Measurements from ENCODE around the gene SPATA1.

DNA sequence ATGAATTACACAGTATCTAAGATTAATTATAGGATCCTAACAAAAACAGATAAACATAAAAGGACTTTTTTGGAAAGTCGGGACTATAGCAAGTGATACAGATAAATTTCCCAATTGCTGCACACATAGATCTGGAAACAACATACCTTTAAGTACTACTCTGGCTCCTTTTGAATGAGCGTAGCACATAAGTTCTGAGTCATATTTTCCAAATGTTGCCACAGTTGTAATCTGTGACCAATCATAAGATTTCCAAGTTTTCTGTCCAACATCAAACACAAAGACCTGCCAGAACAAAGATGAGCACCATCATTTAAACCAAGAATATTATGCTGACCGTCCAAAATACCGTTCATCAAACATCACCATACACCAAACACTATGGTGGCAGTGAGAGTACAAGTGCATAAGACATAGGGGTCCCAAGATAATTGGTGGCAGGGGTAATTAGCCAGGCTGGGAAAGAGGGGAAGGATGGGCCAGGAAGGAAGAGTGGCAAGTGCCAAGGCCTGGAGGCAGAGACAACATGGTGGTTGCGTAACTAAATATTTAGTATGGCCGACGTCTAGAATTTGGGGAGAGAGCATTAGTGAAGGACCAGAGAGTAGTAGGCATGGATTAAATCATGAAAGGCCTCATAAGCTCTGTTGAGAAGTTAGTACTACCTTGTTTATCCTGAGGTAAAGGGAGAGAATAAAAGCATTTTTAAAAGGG is 64.4 kb downstream of the SPATA1 start:
- TF ChIP-seq, protein P1, sequence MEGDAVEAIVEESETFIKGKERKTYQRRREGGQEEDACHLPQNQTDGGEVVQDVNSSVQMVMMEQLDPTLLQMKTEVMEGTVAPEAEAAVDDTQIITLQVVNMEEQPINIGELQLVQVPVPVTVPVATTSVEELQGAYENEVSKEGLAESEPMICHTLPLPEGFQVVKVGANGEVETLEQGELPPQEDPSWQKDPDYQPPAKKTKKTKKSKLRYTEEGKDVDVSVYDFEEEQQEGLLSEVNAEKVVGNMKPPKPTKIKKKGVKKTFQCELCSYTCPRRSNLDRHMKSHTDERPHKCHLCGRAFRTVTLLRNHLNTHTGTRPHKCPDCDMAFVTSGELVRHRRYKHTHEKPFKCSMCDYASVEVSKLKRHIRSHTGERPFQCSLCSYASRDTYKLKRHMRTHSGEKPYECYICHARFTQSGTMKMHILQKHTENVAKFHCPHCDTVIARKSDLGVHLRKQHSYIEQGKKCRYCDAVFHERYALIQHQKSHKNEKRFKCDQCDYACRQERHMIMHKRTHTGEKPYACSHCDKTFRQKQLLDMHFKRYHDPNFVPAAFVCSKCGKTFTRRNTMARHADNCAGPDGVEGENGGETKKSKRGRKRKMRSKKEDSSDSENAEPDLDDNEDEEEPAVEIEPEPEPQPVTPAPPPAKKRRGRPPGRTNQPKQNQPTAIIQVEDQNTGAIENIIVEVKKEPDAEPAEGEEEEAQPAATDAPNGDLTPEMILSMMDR (conservative IDR thresholded peaks at IDR 0.05; ENCODE audit: low read depth, low read length), result no peak
- peak; percentile 71 for TF ChIP-seq CEBPB (IDR thresholded peaks at IDR 0.05; ENCODE audit: low read depth, low read length)
- no peak for TF ChIP-seq POLR2A (IDR thresholded peaks at IDR 0.05; ENCODE audit: low read depth, low read length)
- TF ChIP-seq, protein P2, sequence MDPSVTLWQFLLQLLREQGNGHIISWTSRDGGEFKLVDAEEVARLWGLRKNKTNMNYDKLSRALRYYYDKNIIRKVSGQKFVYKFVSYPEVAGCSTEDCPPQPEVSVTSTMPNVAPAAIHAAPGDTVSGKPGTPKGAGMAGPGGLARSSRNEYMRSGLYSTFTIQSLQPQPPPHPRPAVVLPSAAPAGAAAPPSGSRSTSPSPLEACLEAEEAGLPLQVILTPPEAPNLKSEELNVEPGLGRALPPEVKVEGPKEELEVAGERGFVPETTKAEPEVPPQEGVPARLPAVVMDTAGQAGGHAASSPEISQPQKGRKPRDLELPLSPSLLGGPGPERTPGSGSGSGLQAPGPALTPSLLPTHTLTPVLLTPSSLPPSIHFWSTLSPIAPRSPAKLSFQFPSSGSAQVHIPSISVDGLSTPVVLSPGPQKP (IDR thresholded peaks at IDR 0.05; ENCODE audit: borderline replicate concordance, low read depth, low read length), result no peak
- TF ChIP-seq RFX5 (IDR thresholded peaks at IDR 0.05; ENCODE audit: low read depth, low read length), result no peak
- no peak for TF ChIP-seq FOS (IDR thresholded peaks at IDR 0.05; ENCODE audit: low read depth, low read length)
- TF ChIP-seq, protein P3, sequence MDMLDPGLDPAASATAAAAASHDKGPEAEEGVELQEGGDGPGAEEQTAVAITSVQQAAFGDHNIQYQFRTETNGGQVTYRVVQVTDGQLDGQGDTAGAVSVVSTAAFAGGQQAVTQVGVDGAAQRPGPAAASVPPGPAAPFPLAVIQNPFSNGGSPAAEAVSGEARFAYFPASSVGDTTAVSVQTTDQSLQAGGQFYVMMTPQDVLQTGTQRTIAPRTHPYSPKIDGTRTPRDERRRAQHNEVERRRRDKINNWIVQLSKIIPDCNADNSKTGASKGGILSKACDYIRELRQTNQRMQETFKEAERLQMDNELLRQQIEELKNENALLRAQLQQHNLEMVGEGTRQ (IDR thresholded peaks at IDR 0.05; ENCODE audit: low read depth, low read length), result no peak
- no peak for TF ChIP-seq BHLHE40 (IDR thresholded peaks at IDR 0.05; ENCODE audit: low read depth, low read length)
- no peak for TF ChIP-seq NFE2L2 (IDR thresholded peaks at IDR 0.05; ENCODE audit: low read depth, low read length)
- peak; percentile 34; the same call in 1 of the 2 replicates for TF ChIP-seq MAFK (IDR thresholded peaks at IDR 0.05; ENCODE audit: low read depth, low read length)
- no peak for TF ChIP-seq MAZ (IDR thresholded peaks at IDR 0.05; ENCODE audit: borderline replicate concordance, low read depth, low read length)
- no peak for TF ChIP-seq CHD1 (IDR thresholded peaks at IDR 0.05; ENCODE audit: low read depth, low read length)
- TF ChIP-seq RAD21 (IDR thresholded peaks at IDR 0.05; ENCODE audit: low read length), result no peak
- TF ChIP-seq RCOR1 (IDR thresholded peaks at IDR 0.05; ENCODE audit: insufficient replicate concordance, low read length), result no peak
